ENCODE data around the gene NKAPL.

The NKAPL gene

GRCh38 chr6:28245206-28245941 is 13.7 kb upstream of the NKAPL start:
- no peak for DNase-seq (ENCODE audit: low spot score)

- DNase-seq (ENCODE audit: low spot score), result no peak
Measured at GRCh38 chr6:28248916-28249315, 10.2 kb upstream of the NKAPL start.

- DNase-seq (ENCODE audit: low spot score), result no peak
Measured at GRCh38 chr6:28250747-28251146, 8.3 kb upstream of the NKAPL start.

- peak; percentile 34 for DNase-seq (ENCODE audit: low spot score)
Measured at GRCh38 chr6:28251661-28252008, 7.5 kb upstream of the NKAPL start.

GRCh38 chr6:28252009-28252975 is 6.8 kb upstream of the NKAPL start, which contains the start of gene ZKSCAN4:
TSS of gene ZKSCAN4 (minus strand) at chr6:28252269. CDS start at chr6:28251980, 289 bp downstream.
- peak; percentile 89 for DNase-seq (ENCODE audit: low spot score)

- DNase-seq (ENCODE audit: low spot score), result no peak
Measured at GRCh38 chr6:28254121-28254519, 5.0 kb upstream of the NKAPL start.

- DNase-seq (ENCODE audit: low spot score), result no peak
Measured at GRCh38 chr6:28257042-28257441, 2.1 kb upstream of the NKAPL start.

- no peak for DNase-seq (ENCODE audit: low spot score)
Measured at GRCh38 chr6:28263922-28264321, 4.8 kb downstream of the NKAPL start.

- no peak for DNase-seq (ENCODE audit: low spot score)
Measured at GRCh38 chr6:28264834-28265401, 5.8 kb downstream of the NKAPL start.

GRCh38 chr6:28266563-28266961 is 7.5 kb downstream of the NKAPL start:
- DNase-seq (ENCODE audit: low spot score), result no peak

GRCh38 chr6:28266962-28267694 is 8.0 kb downstream of the NKAPL start, which contains the start of gene ZSCAN26:
TSS of gene ZSCAN26 (plus strand) at chr6:28267143. CDS start at chr6:28271920, 4,777 bp downstream.
- peak; percentile 84 for DNase-seq (ENCODE audit: low spot score)

GRCh38 chr6:28267695-28268059 is 8.6 kb downstream of the NKAPL start:
- no peak for DNase-seq (ENCODE audit: low spot score)

GRCh38 chr6:28269492-28269891 is 10.4 kb downstream of the NKAPL start:
- DNase-seq (ENCODE audit: low spot score), result no peak

- no peak for DNase-seq (ENCODE audit: low spot score)
Measured at GRCh38 chr6:28274888-28275287, 15.8 kb downstream of the NKAPL start.

GRCh38 chr6:28277746-28278145 is 18.6 kb downstream of the NKAPL start:
- no peak for DNase-seq (ENCODE audit: low spot score)

GRCh38 chr6:28280595-28281287 is 21.6 kb downstream of the NKAPL start:
- DNase-seq (ENCODE audit: low spot score), result no peak

- peak; percentile 90 for DNase-seq (ENCODE audit: low spot score)
Measured at GRCh38 chr6:28281288-28282064, 22.4 kb downstream of the NKAPL start, which contains the start of gene PGBD1. TSS of gene PGBD1 (plus strand) at chr6:28281572. CDS start at chr6:28283814, 2,242 bp downstream.

- no peak for DNase-seq (ENCODE audit: low spot score)
Measured at GRCh38 chr6:28282926-28283325, 23.8 kb downstream of the NKAPL start.

GRCh38 chr6:28291573-28291972 is 32.5 kb downstream of the NKAPL start:
- DNase-seq (ENCODE audit: low spot score), result no peak

- DNase-seq (ENCODE audit: low spot score), result no peak
Measured at GRCh38 chr6:28295326-28295725, 36.2 kb downstream of the NKAPL start.

Data from iPS-NIHi11 (cell line).